Left lung (tissue), 10 donors: ENCODE data around the gene AUTS2. TPM values are rescaled to one million over a fixed set of nuclear protein-coding genes. Genes with fewer than 3 reads are reported as not detected.

Source experiments
- ATAC-seq: fragments of 200-7000 bp; cut with Tn5 transposase; one replicate; pipeline ENCODE4 v1.9.1; 2020; ENCODE audit warnings: moderate library complexity
- DNase-seq, 4 donors: peaks; one replicate each; pipeline ENCODE4 v3.0.0-alpha.2; 2013 to 2020
- H3K27ac ChIP-seq, 2 donors: fragments of 200-600 bp; sonication (generic) in 1 of 2; one replicate each; pipeline versions ENCODE4 v1.5.0 to v1.8.0; 2020 to 2021
- H3K27me3 ChIP-seq, 2 donors: fragments of 200-600 bp; sonication (generic) in 1 of 2; one replicate each; pipeline versions ENCODE4 v1.5.0 to v1.8.0; 2020 to 2021
- H3K36me3 ChIP-seq, 2 donors: fragments of 200-600 bp; sonication (generic) in 1 of 2; one replicate each; pipeline versions ENCODE4 v1.5.0 to v1.8.0; 2020 to 2021
- H3K4me1 ChIP-seq, 2 donors: fragments of 200-600 bp; one replicate each; pipeline ENCODE4 v1.8.0; 2021
- H3K4me3 ChIP-seq, 2 donors: fragments of 200-600 bp; sonication (generic) in 1 of 2; one replicate each; pipeline versions ENCODE4 v1.5.0 to v1.8.0; 2020 to 2021; ENCODE audit warnings: mild to moderate bottlenecking in 1 of 2
- H3K9me3 ChIP-seq, 2 donors: fragments of 200-600 bp; sonication (generic) in 1 of 2; one replicate each; pipeline versions ENCODE4 v1.5.0 to v1.8.0; 2020 to 2021
- intact Hi-C, 2 donors: fragments of 100-400 bp; cut with DNase I; formaldehyde crosslinking; loops; one replicate each; pipeline versions ENCODE4 v1.11.2 to v1.14.2; 2022
- polyA plus RNA-seq, 6 donors: library from polyadenylated mRNA; unstranded; fragments of 120-200 nt; gene quantifications; one replicate each; pipeline ENCODE4 v1.2.1, GENCODE V29; 2013; ENCODE audit not compliant: insufficient read length in 6 of 6
- total RNA-seq, 2 donors: library from RNA; stranded (reverse); fragmentation: NEBNext Ultra II Directional; extraction: Animal tissue kit (Norgen Biotek cat#: 25700); gene quantifications; one replicate each; pipeline ENCODE4 v1.2.1, GENCODE V29; 2021
- TF ChIP-seq, protein P1 (sequence below), 2 donors: fragments of 200-600 bp; sonication (generic) in 1 of 2; IDR thresholded peaks; one replicate each; pipeline versions ENCODE4 v1.5.0 to v1.8.0; 2021; ENCODE audit warnings: antibody characterized with exemption in 2 of 2
- donor health status: DM: no; HTN: yes; CAD: no.
- donor health status: DM: no; HTN: no; CAD: no.

AUTS2 gene
- total and polyA plus RNA-seq, 8 donors: 40.4 to 119 (median 103) TPM

- TF ChIP-seq, protein P1, sequence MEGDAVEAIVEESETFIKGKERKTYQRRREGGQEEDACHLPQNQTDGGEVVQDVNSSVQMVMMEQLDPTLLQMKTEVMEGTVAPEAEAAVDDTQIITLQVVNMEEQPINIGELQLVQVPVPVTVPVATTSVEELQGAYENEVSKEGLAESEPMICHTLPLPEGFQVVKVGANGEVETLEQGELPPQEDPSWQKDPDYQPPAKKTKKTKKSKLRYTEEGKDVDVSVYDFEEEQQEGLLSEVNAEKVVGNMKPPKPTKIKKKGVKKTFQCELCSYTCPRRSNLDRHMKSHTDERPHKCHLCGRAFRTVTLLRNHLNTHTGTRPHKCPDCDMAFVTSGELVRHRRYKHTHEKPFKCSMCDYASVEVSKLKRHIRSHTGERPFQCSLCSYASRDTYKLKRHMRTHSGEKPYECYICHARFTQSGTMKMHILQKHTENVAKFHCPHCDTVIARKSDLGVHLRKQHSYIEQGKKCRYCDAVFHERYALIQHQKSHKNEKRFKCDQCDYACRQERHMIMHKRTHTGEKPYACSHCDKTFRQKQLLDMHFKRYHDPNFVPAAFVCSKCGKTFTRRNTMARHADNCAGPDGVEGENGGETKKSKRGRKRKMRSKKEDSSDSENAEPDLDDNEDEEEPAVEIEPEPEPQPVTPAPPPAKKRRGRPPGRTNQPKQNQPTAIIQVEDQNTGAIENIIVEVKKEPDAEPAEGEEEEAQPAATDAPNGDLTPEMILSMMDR (IDR thresholded peaks at IDR 0.05): no peak
- ATAC-seq (no peak), DNase-seq (no peak)
- Histone ChIP-seq H3K27ac (no peak overlapping the region), H3K27me3 (no peaks in the 10 kb centered on the region), H3K4me1 (no peaks in the 10 kb centered on the region), H3K4me3 (no peak overlapping the region), H3K9me3 (no peaks in the 10 kb centered on the region), H3K36me3 (no peaks in the 10 kb centered on the region)
- intact Hi-C loops: no loop called here
Observed at GRCh38 chr7:70321016-70321590, 722.8 kb downstream of the AUTS2 start.

GRCh38 chr7:70322856-70323255, 724.6 kb downstream of the AUTS2 start:
- intact Hi-C loops: no loop called here
- H3K4me3 ChIP-seq: no peak overlapping the region
- DNase-seq (no peak), ATAC-seq (no peak)
- H3K27ac ChIP-seq: no peak overlapping the region
- H3K36me3 ChIP-seq: no peaks in the 10 kb centered on the region
- no peaks in the 10 kb centered on the region for H3K27me3 ChIP-seq
- TF ChIP-seq, protein P1 (IDR thresholded peaks at IDR 0.05): no peak
- H3K9me3 ChIP-seq: no peaks in the 10 kb centered on the region
- H3K4me1 ChIP-seq: no peaks in the 10 kb centered on the region

DNA sequence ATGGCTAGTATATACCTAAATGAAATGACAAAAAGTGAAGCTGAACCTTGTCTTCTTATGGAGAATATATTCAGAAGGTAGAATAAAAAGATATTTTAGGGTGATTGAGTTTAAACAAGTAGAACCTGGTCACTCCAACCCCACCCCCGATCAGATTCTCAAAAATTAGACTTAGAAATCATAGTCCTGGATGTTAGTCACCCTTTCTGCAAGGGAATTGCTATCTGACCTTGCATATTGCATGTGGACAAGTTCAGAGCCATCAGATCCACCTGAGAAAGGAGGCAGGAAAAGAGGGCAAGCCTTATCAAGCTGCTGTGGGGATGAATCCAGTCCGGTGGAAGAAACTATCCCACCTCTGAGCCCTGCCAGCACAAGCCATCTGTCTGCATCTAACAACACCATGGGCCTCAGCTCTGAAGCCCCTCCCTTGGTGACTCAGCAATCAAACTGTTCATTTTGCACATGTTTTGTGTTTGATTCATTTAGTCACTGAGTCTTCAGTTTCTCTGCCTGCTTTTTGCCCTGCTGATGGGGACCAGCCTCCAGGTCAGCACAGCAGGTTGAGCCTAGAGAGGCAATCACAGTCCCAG, 727.3 kb downstream of the AUTS2 start:
- no peak overlapping the region for H3K4me3 ChIP-seq
- DNase-seq (no peak), ATAC-seq (peak; percentile 49)
- H3K4me1 ChIP-seq: no peaks in the 10 kb centered on the region
- intact Hi-C loops: no loop called here
- H3K9me3 ChIP-seq: no peaks in the 10 kb centered on the region
- TF ChIP-seq, protein P1 (IDR thresholded peaks at IDR 0.05): no peak
- no peaks in the 10 kb centered on the region for H3K27me3 ChIP-seq
- no peaks in the 10 kb centered on the region for H3K36me3 ChIP-seq
- H3K27ac ChIP-seq: no peak overlapping the region

GRCh38 chr7:70334295-70334694, 736.0 kb downstream of the AUTS2 start:
- intact Hi-C loops: no loop called here
- Histone ChIP-seq H3K27ac (no peak overlapping the region), H3K27me3 (no peaks in the 10 kb centered on the region), H3K9me3 (no peaks in the 10 kb centered on the region), H3K36me3 (no peaks in the 10 kb centered on the region), H3K4me3 (no peak overlapping the region), H3K4me1 (no peaks in the 10 kb centered on the region)
- no peak for DNase-seq
- ATAC-seq: no peak
- TF ChIP-seq, protein P1 (IDR thresholded peaks at IDR 0.05): no peak

- intact Hi-C loops: no loop called here
- no peak overlapping the region for H3K4me3 ChIP-seq
- H3K27me3 ChIP-seq: no peaks in the 10 kb centered on the region
- DNase-seq (no peak), ATAC-seq (no peak)
- TF ChIP-seq, protein P1 (IDR thresholded peaks at IDR 0.05): no peak
- H3K4me1 ChIP-seq: no peaks in the 10 kb centered on the region
- no peak overlapping the region for H3K27ac ChIP-seq
- no peaks in the 10 kb centered on the region for H3K36me3 ChIP-seq
- no peaks in the 10 kb centered on the region for H3K9me3 ChIP-seq
Observed at GRCh38 chr7:70334871-70335270, 736.6 kb downstream of the AUTS2 start.
